Measurements from ENCODE around the gene SHTN1.
A peak's percentile ranks its signal among the peaks of the same experiment; 100 is the strongest.

The SHTN1 gene

DNA sequence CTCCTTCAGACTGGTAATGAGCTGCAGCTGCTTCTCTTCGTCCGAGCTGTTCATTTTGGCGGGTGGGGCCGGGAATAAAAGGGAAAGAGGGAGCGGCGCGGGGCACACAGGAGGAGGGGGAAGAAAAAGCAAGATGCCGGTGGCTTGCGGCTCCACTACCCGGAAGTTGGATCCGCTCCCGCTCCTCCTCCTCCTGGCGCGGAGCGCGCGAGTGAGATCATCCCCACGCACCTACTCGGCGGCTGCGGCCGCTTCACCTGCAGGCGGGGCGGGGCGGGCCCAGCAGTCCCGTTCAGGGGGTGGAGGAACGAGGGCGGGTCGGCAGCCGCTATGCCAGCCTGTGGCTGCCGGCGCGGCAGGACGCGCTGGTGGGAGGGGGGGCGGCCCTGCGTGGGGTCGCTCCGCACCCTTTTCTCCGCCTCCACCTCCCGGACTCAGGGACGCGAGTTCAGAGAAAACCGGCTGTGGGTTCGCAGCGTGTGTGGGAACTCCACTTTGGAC, at the start of gene SHTN1:
TSS of gene SHTN1 (minus strand) at position 162 of the 501 bp plus-strand sequence. CDS start at position 54, 108 bp downstream.
- DNase-seq (ENCODE audit: low read depth in 3 of 3), result peak in 1 of 3 donors; percentile 8

GRCh38 chr10:117053482-117053881, 48.5 kb upstream of the SHTN1 start:
- no peak for DNase-seq (ENCODE audit: low read depth in 3 of 3)

GRCh38 chr10:117047947-117048346, 43.0 kb upstream of the SHTN1 start:
- DNase-seq (ENCODE audit: low read depth in 3 of 3), result no peak

- DNase-seq (ENCODE audit: low read depth in 3 of 3), result no peak
Measured at GRCh38 chr10:117016266-117016665, 11.3 kb upstream of the SHTN1 start.

DNA sequence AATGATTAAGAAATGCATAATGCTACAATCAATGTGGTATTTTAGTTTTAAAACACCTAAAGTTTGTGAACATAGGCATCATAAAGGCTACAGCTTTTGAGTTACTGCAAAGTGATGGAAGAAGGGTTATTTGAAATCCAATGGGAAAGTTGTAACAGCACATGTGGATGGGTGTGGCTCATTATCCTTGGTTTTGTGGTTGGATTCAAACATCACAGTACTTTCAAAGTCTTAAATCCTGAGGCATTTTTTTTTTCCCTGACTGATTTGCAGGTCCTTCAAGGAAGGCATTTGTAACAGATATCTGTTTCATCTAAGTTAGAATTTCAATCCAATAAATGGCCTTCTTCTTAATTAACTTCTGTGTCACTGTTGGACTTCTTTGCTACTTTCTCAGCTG, 9.8 kb upstream of the SHTN1 start:
- DNase-seq (ENCODE audit: low read depth in 3 of 3), result no peak

DNA sequence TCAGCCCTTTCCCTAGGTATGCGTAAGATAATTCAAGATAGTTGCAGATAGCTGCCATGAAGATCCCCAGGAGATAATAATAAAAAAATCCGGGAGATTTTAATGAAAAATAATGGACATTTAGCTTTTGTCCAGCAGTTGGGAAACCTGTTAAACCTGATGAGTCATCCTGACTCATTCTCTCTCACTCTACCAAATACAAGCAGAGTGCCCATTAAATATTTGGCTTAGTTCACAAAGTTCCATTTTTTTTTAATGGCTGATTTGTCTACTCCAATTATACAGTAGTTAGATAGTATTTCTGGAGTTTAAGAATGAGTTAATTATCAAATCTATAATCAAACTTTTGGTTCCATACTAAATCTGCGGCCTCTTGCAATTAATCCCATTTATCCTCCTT, 2.1 kb upstream of the SHTN1 start:
- no peak for DNase-seq (ENCODE audit: low read depth in 3 of 3)

GRCh38 chr10:117005527-117006055, 604 bp upstream of the SHTN1 start:
- DNase-seq (ENCODE audit: low read depth in 3 of 3), result no peak

DNA sequence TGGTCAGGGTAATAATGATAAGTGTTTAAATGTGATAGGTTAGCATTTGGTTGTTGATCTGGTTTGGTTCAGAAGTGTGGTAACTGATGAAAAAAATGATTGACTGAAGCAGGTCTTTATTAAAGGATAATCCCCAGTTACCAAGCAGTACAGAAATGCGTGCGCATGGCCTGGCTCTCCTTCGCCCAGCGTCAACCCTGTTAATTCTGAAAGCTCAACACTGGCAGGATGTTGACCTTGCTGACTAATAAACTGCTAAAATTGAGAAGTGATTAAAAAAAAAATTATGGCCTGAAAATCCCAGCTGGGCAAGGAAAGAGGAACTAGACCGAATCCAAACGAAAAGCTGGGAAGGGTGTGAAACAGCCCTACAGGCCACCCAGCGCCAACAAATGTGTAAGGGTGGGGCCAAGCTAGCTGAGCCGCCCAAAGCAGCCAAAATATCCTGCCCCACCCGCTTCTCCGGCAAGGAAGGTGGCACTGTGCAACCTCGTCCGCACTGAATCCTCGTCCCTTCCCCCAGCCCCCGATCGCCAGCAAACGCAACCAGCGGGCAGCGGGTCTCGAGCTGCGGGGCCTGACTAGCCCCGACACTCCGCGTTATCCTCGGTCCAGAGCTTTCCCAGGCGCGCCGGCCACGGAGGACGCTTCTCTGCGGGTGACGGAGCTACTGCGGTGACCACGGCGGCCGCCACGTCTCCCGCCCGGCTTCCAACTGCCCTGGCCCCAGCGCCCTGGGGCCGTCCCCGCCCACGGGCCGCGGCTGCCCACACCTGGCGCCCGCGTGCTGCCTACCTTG, 561 bp downstream of the SHTN1 start:
- DNase-seq (ENCODE audit: low read depth in 3 of 3), result no peak

- no peak for DNase-seq (ENCODE audit: low read depth in 3 of 3)
Measured at GRCh38 chr10:117003336-117003735, 1.7 kb downstream of the SHTN1 start.

DNA sequence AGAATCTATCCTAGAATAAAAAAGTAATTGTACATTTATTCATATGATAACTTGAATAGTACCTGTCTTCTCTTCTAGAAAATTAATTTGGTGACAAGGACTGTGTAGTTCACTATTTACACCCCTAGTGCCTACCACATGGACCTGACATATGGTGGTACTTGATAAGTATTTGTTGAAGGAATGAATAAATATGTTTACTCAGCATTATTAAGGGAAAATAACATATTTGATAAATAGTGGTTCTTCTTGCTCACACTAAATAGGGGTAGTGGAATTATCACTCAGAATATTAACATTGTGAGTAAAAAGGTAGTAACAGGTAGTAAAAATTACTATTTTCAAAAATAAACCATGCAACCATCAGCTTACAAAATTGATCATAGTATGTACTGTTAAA, 2.8 kb downstream of the SHTN1 start:
- no peak for DNase-seq (ENCODE audit: low read depth in 3 of 3)

DNA sequence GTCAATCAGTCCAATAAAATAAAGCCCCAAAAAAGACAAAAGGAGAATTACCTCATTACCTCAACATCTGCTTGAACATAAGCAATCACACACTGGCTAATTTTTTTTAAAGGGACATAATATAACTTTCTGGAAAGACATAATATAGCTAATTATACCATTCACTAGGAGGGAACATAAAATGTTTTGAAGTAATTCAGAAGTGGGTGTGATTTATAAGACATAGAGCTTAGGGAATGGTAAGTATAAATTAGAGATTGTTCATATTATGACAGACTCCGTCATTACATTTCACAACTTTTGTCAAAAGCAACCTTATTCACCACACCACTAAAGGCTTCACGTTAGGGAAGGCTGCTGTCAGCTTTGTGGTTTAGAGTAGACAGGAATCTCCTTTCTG, 3.8 kb downstream of the SHTN1 start:
- no peak for DNase-seq (ENCODE audit: low read depth in 3 of 3)

- DNase-seq (ENCODE audit: low read depth in 3 of 3), result no peak
Measured at GRCh38 chr10:117000580-117000979, 4.4 kb downstream of the SHTN1 start.

DNA sequence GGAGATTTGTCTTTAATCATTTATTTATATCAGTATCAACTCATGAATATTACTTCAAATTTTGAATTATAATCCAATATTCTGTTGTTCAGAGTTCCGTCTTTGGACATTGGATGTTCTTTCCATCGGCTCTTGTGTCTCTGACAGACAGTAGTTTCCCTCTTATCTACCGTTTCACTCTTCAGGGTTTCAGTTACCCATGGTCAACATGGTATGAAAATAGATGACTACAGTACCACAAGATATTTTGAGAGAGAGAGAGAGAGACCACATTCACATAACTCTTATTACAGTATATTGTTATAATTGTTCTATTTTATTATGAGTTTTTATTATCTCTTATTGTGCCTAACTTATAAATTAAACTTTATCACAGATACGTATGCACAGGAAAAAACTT, 6.8 kb downstream of the SHTN1 start:
- DNase-seq (ENCODE audit: low read depth in 3 of 3), result no peak

DNA sequence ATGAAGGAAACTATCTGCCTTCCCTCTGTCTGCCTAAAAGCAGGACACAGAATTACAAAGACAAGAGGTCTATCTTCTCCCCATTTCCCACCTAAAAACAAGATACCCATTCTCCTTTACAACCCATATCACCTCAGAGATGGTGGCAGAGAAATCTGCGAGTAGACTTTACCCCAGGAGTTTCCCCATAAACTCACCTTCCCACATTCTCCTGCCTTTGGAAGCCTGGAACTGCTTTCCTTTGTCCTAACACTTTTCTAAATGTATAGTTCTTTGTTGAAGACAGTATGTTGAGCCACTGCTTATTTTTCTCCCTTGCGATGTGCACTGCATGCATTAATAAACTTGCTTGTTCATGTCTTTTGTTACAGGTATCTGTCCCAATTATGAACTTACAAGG, 8.0 kb downstream of the SHTN1 start:
- no peak for DNase-seq (ENCODE audit: low read depth in 3 of 3)

DNA sequence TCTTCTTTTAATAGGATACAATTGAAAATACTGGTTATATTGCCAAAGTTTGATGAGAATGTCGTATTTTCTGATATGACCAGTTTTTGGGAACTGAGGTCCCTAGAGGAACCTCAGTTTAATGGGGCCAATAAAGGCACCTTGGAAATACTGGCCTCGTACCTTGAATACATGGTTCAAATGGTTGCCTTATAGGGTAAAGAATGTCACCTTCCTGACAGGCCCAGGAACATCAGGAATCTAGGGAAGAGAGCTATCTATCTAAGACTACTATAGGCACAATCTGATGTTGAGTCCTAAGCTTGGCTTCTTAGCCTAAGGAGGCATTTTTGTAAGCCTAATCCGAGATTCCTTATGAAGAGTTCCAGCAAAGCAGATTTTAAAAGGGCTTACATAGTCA, 9.3 kb downstream of the SHTN1 start:
- DNase-seq (ENCODE audit: low read depth in 3 of 3), result no peak

DNA sequence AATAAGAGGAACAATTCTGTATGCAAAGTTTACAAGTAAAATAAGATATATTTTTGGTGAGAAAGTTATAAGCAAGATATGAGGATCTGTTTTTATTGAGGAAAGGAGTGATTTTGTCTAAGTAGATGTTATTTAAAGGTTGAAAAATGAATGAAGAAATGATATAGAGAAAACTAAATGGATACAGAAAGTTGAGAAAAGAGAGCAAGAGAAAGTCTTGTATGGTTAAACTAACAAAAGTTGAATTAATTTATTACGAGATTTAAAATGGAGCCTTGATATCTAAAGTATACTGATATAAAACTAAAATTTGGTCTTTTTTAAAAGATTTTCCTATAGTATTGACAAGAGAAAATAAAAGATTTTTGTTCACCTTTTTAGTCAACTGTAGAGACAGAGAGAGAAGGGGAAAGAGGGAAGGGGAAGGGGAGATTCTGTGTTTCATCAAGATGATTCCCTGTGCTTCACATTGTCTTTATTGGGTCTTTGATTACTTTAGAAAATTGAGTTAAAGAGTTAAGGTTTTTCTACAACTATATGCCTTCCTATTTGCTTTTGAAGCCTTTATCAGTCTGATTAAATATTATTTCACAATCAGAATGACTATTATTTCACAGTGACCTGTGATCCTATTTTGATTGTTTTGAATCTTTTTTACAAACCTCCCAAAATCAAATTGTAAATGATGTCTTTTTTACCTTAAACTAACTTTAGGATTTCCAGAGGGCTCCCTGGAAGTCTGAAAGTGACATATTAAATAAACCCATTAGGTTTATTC, 10.7 kb downstream of the SHTN1 start:
- no peak for DNase-seq (ENCODE audit: low read depth in 3 of 3)

GRCh38 chr10:116993610-116994009, 11.4 kb downstream of the SHTN1 start:
- DNase-seq (ENCODE audit: low read depth in 3 of 3), result no peak

DNA sequence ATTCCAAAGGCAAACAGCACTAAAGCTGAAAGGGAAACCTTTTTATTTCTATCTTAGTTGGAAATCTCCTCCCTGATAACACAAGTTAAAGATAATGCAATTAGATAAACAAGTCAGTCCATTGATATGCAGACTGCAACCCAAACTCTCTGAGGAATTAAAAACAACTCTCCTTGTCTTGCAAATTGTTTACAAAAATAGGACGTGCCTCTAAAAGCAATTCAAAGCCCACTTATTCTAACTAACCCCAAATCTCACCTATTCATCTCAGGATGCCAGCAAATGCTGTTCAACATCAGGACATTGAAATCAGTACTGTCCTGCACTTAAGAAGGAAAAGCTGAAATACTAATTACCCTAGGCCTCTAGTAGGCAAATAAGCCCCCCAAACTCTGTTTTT, 12.8 kb downstream of the SHTN1 start:
- no peak for DNase-seq (ENCODE audit: low read depth in 3 of 3)

DNA sequence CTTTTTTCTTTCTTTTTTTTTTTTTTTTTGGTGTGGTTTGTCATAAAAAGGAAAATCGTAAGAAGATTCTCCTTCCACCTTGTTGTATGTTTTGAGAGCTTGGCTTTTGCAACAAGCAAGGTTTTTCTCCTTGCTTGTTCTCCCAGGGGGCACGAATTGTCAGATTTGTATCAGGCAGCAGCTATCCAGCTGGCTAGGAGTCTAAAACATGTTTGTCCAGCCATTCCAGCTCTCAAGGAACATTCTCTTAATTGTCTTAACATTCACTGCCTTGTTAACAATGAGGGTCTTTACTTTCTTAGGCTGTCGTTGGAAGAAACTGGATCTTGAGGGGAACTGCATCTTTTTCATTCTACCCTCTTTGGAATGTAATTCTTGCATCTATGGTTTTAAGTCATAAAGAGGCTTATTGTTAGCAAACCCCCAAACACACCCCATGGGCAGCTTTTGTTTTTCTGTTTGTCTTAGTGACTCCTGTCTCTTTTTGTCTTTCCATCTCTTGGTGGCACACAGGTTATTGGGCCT, 14.6 kb downstream of the SHTN1 start:
- no peak for DNase-seq (ENCODE audit: low read depth in 3 of 3)

DNA sequence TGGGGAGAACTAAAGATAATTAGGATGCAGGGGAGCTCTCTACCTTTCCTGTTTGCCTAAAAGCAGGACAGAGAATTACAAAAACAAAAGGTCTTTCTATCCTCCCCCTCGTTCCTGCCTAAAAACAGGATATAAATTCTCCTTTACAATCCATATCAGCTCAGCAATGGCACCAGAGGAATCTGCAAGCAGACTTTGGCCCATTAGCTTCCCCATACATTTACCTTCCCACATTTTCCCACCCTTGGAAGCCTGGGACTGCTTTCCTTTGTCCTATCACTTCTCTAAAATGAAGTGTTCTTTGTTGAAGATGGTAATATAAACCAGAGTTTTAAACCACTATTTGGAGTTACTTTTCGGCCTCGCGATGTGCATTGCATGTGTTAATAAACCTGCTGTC, 15.5 kb downstream of the SHTN1 start:
- DNase-seq (ENCODE audit: low read depth in 3 of 3), result no peak

GRCh38 chr10:116988311-116988710, 16.7 kb downstream of the SHTN1 start:
- no peak for DNase-seq (ENCODE audit: low read depth in 3 of 3)

DNA sequence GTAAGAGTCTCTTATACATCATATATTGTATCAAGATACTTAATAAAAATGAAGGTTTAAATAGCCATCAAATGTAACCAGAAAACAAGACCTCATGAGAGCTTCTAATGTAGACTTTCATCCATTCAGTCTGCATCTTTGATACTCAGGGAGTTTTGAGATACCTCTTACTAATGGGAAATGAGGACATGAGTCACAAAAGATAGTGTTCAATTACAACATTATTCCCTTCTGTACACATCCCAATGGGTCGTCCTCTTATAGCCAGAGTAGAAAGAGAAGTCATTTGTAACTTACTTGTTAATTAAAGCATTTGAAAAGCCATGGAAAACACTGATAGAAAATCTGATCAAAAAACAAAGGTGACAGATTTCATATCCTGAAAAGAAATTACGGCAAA, 19.4 kb downstream of the SHTN1 start:
- DNase-seq (ENCODE audit: low read depth in 3 of 3), result no peak
